ENCODE results near the gene KCNQ1. TPM values are rescaled to one million over a fixed set of nuclear protein-coding genes. Genes with fewer than 3 reads are reported as not detected.

Gene KCNQ1
- polyA plus RNA-seq, 1 donor from 2014 or later = not detected

DNA sequence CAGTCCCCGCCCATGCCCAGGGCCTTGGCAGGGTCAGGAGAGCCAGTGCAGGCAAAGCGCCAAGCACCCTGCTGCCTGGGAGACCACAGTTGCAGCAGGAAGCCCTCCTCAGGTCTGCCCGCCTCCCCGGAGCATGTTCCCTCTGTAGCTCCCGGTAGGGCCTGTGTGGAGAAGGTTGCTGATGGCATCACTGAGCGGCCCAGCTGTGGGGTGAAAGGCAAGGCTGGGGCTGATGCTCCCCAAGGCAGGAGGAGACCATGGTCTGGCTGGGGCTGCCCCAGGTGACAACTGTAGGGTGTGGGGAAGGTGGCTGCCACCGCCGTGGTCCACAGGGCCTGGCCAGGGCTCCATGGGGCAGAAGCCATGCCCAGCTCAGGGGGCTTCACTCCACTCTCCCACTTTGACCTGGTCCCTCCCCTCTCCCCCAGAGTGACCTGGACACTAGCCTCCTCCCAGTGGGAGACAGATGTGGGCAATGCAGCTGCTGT is 387.8 kb downstream of the KCNQ1 start:
- Histone ChIP-seq H3K4me2 (ENCODE audit: low read length) (no peak overlapping the region), H3K9ac (ENCODE audit: low read length) (no peak overlapping the region), H4K20me1 (ENCODE audit: insufficient read depth) (no peaks in the 10 kb centered on the region), H3K27me3 (ENCODE audit: insufficient read depth, low read depth, low read length) (no peaks in the 10 kb centered on the region), H2AFZ (ENCODE audit: low read depth, low read length) (no peak overlapping the region), H3K9me3 (ENCODE audit: low read length) (peaks cover 5% of the 10 kb centered on the region), H3K4me3 (ENCODE audit: low read length) (no peak overlapping the region), H3K9me2 (ENCODE audit: insufficient read depth, low read length) (no peaks in the 10 kb centered on the region), H3F3A (ENCODE audit: insufficient read depth, low read length, poor library complexity, severe bottlenecking) (no peaks in the 10 kb centered on the region), H3K36me3 (ENCODE audit: insufficient read depth, low read length) (no peaks in the 10 kb centered on the region), H3K79me2 (replicated peaks; ENCODE audit: insufficient read depth, low read length) (no peaks in the 10 kb centered on the region), H3K27ac (ENCODE audit: low read length) (no peak overlapping the region)
- no peak for TF ChIP-seq CTCF (IDR thresholded peaks at IDR 0.05; ENCODE audit: poor library complexity, severe bottlenecking)

- Histone ChIP-seq H3K79me2 (replicated peaks; ENCODE audit: insufficient read depth, low read length) (no peaks in the 10 kb centered on the region), H3K9me3 (ENCODE audit: low read length) (peaks cover 5% of the 10 kb centered on the region), H3K27ac (ENCODE audit: low read length) (no peak overlapping the region), H3K27me3 (ENCODE audit: insufficient read depth, low read depth, low read length) (no peaks in the 10 kb centered on the region), H3F3A (ENCODE audit: insufficient read depth, low read length, poor library complexity, severe bottlenecking) (no peaks in the 10 kb centered on the region), H3K4me2 (ENCODE audit: low read length) (no peak overlapping the region), H3K36me3 (ENCODE audit: insufficient read depth, low read length) (no peaks in the 10 kb centered on the region), H3K9me2 (ENCODE audit: insufficient read depth, low read length) (no peaks in the 10 kb centered on the region), H3K9ac (ENCODE audit: low read length) (no peak overlapping the region), H2AFZ (ENCODE audit: low read depth, low read length) (no peak overlapping the region), H3K4me3 (ENCODE audit: low read length) (no peak overlapping the region), H4K20me1 (ENCODE audit: insufficient read depth) (no peaks in the 10 kb centered on the region)
- TF ChIP-seq RAD21 (conservative IDR thresholded peaks at IDR 0.05) = no peak
- TF ChIP-seq EZH2 (IDR thresholded peaks at IDR 0.05; ENCODE audit: borderline replicate concordance, insufficient read depth, low read length, poor library complexity, severe bottlenecking) = no peak
- no peak for TF ChIP-seq SMC3 (conservative IDR thresholded peaks at IDR 0.05; ENCODE audit: poor library complexity)
- no peak for TF ChIP-seq TAF1 (IDR thresholded peaks at IDR 0.05; ENCODE audit: low read depth)
- TF ChIP-seq, protein P1, sequence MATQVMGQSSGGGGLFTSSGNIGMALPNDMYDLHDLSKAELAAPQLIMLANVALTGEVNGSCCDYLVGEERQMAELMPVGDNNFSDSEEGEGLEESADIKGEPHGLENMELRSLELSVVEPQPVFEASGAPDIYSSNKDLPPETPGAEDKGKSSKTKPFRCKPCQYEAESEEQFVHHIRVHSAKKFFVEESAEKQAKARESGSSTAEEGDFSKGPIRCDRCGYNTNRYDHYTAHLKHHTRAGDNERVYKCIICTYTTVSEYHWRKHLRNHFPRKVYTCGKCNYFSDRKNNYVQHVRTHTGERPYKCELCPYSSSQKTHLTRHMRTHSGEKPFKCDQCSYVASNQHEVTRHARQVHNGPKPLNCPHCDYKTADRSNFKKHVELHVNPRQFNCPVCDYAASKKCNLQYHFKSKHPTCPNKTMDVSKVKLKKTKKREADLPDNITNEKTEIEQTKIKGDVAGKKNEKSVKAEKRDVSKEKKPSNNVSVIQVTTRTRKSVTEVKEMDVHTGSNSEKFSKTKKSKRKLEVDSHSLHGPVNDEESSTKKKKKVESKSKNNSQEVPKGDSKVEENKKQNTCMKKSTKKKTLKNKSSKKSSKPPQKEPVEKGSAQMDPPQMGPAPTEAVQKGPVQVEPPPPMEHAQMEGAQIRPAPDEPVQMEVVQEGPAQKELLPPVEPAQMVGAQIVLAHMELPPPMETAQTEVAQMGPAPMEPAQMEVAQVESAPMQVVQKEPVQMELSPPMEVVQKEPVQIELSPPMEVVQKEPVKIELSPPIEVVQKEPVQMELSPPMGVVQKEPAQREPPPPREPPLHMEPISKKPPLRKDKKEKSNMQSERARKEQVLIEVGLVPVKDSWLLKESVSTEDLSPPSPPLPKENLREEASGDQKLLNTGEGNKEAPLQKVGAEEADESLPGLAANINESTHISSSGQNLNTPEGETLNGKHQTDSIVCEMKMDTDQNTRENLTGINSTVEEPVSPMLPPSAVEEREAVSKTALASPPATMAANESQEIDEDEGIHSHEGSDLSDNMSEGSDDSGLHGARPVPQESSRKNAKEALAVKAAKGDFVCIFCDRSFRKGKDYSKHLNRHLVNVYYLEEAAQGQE (IDR thresholded peaks at IDR 0.05; ENCODE audit: borderline replicate concordance) = no peak
- no peak for TF ChIP-seq CTCF (IDR thresholded peaks at IDR 0.05; ENCODE audit: poor library complexity, severe bottlenecking)
- no peak for TF ChIP-seq POLR2AphosphoS5 (IDR thresholded peaks at IDR 0.05)
These were observed 388.4 kb downstream of the KCNQ1 start for GRCh38 chr11:2833051-2833715.

Measured in neural cell (in vitro differentiated cells).